GM20431 (cell line): ENCODE results near the gene CENPB.
"Not testable (repeated sequence)": the region's sequence is repeated elsewhere in the genome, so short reads cannot be mapped to it uniquely, and the experiment has no call there.

ENCODE experiments used
- in situ Hi-C: fragments of 300-500 bp; cut with MseI, MboI; formaldehyde crosslinking; loops from one replicate; pipeline ENCODE4 v1.15.0; 2020; ENCODE audit warnings: low sequenced_read_pairs; ENCODE audit not compliant: unreplicated experiment

The CENPB gene

DNA sequence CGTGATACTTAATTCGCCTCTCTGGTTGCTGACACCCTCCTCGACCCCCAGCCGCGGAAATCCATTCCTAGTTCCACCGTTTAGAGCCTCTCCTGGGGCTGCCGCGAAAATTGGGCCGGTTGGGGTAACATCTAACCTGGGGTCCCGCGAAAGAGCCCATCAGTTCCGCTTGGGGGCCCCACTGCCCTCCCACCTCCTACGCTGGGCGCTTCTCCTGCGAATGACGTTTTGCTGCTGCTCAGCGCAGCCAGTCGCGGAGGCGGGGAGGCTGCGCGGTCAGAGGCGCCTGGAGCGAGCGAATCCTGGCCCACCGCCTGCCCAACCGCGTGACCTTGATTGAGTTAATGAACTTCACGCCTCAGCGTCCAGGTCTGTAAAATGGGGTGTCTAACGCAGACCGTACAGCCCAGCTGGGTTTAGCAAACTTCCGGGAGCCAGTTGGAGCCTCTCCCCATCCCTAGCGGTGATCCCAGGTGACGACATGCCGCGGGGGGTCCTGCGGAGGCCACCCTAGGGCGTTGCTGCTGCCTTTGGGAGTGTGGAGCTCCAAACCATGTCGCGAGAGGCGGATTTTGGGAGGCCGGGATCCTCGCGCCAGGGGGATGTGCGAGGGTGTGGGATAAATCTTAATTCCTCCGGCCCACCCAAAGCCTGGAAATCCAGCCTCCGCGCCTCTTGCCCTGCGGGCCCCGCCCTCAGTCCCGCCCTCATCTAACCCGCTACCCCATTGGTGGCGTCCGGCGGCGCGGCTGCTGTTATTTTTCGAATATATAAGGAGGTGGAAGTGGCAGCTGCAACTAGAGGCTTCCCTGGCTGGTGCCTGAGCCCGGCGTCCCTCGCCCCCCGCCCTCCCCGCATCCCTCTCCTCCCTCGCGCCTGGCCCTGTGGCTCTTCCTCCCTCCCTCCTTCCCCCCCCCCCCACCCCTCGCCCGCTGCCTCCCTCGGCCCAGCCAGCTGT is 9.2 kb upstream of the CENPB start, which contains the start of gene CDC25B:
TSS of gene CDC25B (plus strand) at position 800 of the 958 bp plus-strand sequence. CDS start 222 bp downstream, outside the sequence.
- in situ Hi-C loops, result no loop called here

DNA sequence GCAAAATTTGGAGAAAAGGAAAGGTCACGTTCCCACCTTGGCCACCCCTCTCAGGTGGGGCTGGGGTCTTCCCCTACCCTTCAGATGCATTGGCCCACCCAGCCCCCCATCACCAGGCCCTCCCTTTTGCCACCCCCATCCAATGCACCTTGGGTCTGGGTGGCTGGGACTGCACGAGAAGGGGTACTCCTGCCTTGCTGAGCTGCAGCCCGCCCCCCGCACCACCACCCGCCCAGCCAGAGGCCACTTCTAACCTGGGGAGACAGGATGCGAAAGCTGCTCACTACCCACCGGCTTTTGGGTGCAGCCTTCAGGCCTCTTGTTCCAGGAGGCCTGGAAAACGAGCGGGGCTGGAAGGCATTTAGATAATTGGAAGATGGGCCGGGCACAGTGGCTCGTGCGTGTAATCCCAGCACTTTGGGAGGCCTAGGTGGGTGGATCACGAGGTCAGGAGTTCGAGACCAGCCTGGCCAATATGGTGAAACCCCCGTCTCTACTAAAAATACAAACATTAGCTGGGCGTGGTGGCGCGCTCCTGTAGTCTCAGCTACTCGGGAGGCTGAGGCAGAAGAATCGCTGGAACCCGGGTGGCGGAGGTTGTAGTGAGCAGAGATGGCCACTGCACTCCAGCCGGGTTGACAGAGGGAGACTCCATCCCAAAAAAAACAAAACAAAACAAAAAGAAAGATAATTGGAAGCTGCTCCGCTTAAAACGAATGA is 8.3 kb upstream of the CENPB start:
- in situ Hi-C loops, result no loop called here

DNA sequence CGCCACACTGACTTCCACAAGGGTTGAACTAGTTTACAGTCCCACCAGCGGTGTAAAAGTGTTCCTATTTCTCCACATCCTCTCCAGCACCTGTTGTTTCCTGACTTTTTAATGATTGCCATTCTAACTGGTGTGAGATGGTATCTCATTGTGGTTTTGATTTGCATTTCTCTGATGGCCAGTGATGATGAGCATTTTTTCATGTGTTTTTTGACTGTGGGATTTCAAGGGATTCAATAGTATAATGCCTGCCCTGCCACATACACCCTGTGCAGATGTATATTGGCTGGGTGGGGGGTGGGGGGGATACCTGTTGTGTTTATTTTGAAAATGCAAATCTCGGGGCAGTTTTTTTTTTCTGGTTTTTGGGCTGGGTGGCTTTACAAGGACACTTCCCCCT is 7.6 kb upstream of the CENPB start:
- in situ Hi-C loops, result not testable (repeated sequence)

DNA sequence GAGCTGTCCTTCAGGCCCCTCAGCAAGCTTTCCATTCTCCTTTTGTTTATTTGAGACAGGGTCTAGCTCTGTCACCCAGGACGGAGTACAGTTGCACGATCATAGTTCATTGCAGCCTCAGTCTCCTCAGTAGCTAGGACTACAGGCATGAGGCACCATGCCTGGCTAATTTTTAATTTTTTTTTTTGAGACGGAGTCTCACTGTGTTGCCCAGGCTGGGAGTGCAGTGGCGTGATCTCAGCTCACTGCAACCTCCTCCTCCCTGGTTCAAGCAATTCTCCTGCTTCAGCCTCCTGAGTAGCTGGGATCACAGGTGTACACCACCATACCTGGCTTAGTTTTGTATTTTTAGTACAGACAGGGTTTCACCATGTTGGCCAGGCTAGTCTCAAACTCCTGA is 2.7 kb upstream of the CENPB start:
- in situ Hi-C loops, result not testable (repeated sequence)

DNA sequence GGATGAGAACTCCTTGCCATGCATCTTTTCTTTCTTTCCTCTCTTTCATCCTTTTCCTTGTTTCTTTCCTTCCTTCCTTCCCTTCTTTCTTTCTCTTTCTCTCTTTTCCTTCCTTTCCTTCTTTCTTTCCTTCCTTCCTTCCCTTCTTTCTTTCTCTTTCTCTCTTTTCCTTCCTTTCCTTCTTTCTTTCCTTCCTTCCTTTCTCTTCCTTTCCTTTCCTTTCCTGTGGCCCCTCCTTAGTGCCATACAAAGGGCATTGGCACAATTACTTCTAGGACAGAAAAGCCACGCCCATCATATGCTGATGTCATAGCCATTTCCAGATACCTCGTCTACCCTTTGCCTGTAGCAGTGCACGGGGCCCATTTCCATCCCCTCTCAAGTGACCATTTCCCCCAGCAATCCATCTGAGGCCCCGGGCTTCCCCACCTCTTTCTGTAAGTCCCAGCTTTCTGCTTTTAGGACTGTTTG is 2.2 kb upstream of the CENPB start:
- in situ Hi-C loops, result no loop called here

- in situ Hi-C loops, result no loop called here
These were observed 929 bp upstream of the CENPB start for GRCh38 chr20:3787324-3788014.

GRCh38 chr20:3786126-3786484 is 435 bp downstream of the CENPB start:
- in situ Hi-C loops, result no loop called here

DNA sequence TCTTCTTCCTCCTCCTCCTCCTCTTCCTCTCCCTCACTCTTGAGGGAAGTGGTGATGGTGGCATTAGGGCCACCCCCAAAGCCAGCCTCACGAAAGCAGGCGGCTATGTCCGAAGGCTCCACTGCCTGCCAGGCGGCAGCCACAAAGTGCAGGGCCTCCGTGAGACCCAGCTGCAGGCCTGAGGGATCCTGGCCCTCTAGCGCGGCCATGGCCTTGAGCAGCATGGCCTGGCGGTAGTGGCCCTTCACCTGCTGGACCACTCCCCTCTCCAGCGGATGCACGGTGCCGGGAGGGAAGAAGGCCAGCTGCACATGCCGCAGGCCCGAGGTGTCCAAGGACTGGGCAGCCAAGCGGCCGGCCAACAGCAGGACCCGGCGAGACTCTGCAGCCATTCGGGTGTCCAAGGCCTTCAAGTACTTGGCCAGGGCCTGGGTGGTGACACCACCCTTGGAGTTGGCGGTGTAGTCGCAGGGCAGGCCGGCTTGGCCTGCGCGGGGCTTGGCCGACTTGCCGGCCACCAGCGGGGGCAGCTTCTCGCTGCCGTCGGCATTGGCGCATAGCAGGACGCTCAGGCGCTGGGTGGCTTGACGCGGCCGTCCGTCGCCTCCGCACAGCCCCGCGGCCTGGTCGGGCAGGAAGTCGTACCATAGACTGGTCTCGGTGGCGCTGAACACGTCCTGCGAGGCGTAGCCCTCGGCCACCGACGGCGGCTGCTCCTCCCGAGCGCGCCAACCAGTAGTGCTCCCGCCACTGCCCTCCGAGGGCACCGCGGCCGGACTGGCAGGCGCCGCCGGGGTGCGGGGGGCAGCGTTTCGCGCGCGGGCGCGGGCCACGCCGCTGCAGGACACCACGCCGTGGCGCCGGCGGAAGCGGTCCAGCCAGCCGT is 1.1 kb downstream of the CENPB start:
- in situ Hi-C loops, result no loop called here

DNA sequence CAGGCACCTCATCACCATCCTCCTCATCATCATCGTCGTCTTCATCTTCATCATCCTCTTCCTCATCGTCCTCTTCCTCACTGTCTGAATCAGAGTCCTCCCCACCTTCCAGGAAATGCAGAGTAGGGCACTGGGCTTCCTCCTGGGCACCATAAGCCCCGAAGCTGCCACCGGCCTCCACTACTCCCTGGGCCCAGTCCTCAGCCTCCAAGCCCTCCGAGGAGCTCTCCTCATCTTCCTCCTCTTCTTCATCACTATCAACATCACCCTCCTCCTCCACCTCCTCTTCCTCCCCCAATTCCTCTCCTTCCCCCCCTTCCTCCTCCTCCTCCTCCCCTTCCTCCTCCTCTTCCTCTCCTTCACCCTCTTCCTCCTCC is 1.7 kb downstream of the CENPB start:
- in situ Hi-C loops, result no loop called here

DNA sequence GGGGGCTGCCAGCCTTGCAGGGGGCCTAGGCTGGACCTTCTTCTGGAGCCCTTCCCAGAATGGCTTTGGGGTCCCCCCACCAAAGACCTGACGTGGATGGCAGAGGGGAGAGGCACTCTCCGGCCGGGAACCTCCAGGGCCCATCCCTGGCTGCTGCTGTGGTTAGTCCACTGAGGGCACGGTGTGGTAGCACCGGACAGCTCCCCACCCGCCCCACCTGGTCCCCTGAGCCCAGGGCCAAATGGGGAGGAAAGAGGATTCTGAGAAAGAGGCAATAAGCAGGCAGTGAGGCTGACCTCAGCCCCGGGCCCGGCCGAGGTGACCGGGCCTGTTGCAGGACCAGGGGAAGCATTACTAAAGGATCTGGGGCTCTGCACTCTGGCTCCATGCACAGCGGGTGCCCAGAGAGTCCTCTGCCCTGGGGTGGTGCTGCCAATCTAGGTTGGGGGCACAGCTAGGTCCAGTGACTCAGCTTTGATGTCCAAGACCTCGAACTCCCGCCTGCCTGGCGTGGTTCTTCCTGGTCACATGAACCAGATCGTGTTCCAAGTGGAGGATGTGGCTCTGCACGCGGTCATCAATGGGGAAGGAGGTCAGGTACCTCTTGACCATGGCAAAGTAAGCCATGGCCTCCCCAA is 2.2 kb downstream of the CENPB start:
- in situ Hi-C loops, result no loop called here

GRCh38 chr20:3783511-3784195 is 2.9 kb downstream of the CENPB start:
- in situ Hi-C loops, result no loop called here

DNA sequence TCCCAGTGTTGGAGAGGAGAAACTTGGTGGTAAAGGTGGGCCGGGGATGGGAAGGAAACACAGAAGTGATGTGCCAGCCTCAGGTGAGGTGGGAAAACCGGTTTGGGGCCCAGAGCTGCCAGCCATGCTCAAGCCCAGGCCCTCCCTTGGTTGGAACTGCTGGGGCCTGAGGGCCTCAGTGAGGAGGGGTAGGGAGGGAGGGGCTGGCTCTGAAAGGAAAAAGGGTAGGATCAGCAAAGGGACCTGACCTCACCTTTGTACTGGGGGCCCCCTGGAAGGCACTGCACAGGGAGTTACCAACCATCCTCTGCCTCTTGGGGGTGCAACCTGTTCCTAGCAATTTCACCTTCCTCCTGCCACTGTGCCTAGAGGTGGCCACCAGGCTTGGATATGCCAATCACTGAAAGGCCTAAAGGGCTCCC is 3.5 kb downstream of the CENPB start:
- in situ Hi-C loops, result no loop called here

- in situ Hi-C loops, result no loop called here
These were observed 3.9 kb downstream of the CENPB start for GRCh38 chr20:3782597-3782996.

GRCh38 chr20:3781153-3781910 is 5.2 kb downstream of the CENPB start, which contains the start of gene SPEF1:
SPEF1 (minus strand) TSS chr20:3781448; CDS start chr20:3781287, 161 bp downstream.
- in situ Hi-C loops, result no loop called here

DNA sequence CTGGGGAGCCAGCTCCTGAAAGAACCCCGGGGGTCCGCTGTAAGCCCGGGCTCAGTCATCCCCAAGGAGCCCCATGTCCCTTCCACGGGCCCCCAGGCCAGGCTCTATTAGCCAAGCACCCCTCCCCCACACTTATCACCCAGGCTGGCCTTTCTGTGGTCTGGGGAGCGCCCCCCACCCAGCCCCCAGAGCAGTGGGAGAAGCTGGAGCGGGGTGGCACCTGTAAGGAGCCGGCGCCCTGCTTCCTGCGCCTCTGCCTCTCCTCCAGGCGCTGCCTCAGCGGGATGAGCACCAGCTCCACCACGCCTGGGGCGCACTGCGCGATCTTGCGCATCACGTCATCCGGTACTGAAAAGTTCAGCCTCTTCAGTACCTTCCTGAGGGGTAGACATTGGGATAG is 7.6 kb downstream of the CENPB start:
- in situ Hi-C loops, result no loop called here

DNA sequence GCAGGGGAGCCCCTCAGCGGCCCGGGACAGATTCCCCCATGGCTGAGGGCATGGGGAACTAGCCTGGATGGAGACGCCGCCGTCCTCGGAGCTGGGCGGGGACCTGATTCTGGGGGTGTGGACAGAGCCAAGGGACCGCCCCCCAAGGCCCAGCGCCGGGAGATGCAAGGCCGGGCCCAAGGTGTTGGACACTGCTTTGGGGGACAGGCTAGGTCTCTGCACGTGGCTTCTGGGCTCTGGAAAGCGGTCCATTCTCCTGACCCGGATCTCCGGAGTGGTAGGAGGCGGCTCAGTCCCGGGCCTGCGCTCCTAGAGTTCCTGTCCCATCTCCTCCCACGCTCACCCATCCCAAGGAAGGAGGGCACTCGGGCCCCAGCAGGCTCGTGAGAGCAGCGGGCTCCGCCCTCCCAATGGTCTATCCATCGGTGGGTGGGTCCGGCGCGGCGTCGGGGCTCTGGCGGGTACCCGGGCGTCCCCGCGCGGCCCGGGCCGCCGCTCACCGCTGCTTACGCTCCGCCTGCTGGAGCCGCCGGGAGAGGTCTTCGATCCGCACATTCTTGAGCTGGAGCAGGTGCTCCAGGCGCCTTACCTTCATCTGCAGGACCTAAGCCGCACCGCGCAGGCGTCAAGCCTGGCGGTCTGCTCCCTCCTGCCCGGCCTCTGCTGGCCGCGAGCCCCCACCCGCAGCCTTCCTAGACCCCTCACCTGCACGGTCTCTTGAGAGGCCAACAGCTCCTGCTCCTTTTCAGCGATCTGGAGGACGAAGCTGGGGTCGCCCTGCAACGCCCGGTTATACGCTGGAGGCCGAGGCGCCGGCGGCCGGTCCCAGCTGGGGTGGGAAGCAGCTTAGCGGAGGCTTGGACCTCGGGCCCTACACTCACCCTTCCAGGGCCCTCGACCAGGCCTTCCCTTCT is 8.6 kb downstream of the CENPB start:
- in situ Hi-C loops, result no loop called here

DNA sequence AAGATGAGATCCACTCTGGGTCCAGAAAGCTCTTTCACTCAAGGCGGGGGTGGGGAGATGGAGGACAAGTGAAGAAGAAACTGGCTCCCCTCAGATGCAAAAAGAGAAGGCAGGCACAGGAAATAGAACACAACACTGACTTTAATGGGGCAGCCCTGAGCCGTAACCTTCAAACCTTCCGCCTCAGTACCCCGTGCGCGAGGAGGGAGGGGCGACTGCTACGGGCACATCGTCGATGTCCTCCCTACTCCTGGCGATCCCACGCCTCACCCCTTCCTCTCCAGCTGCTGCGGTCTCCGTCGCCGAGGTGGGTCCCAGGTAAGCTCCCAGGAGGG is 9.2 kb downstream of the CENPB start:
- in situ Hi-C loops, result no loop called here
